Endothelial cell (in vitro differentiated cells): Measurements from ENCODE around the gene NAGS. TPM values are rescaled to one million over a fixed set of nuclear protein-coding genes. Genes with fewer than 3 reads are reported as not detected.

Source experiments
- DNase-seq: peaks from one replicate; pipeline ENCODE4 v3.0.0; 2021; ENCODE audit warnings: low spot score
- H3K27ac Mint-ChIP-seq: one replicate; pipeline ENCODE4 v1.8.0; 2021; ENCODE audit warnings: mixed read lengths, inconsistent platforms; ENCODE audit not compliant: unreplicated experiment
- H3K27me3 Mint-ChIP-seq: one replicate; pipeline ENCODE4 v1.8.0; 2021; ENCODE audit warnings: mild to moderate bottlenecking, moderate library complexity, mixed read lengths, inconsistent platforms; ENCODE audit not compliant: unreplicated experiment
- H3K36me3 Mint-ChIP-seq: one replicate; pipeline ENCODE4 v1.8.0; 2021; ENCODE audit warnings: mild to moderate bottlenecking, low read depth, mixed read lengths, inconsistent platforms; ENCODE audit not compliant: unreplicated experiment
- H3K4me1 Mint-ChIP-seq: one replicate; pipeline ENCODE4 v1.8.0; 2021; ENCODE audit warnings: mild to moderate bottlenecking, mixed read lengths, inconsistent platforms; ENCODE audit not compliant: unreplicated experiment
- H3K4me3 Mint-ChIP-seq: one replicate; pipeline ENCODE4 v1.8.0; 2021; ENCODE audit warnings: mild to moderate bottlenecking, mixed read lengths, inconsistent platforms; ENCODE audit not compliant: unreplicated experiment
- H3K9me3 Mint-ChIP-seq: one replicate; pipeline ENCODE4 v1.8.0; 2021; ENCODE audit warnings: mixed read lengths, inconsistent platforms; ENCODE audit not compliant: unreplicated experiment
- total RNA-seq: library from RNA; stranded (reverse); fragmentation: NEBNext Ultra II Directional; extraction: Animal tissue kit (Norgen Biotek cat#: 25700); gene quantifications from one replicate; pipeline ENCODE4 v1.2.1, GENCODE V29; 2021; ENCODE audit not compliant: unreplicated experiment
- TF ChIP-seq, protein P1 (sequence below): fragments of 200-600 bp; sonication (generic); IDR thresholded peaks from one replicate; pipeline ENCODE4 v1.5.0; 2021; ENCODE audit warnings: antibody characterized with exemption; ENCODE audit not compliant: unreplicated experiment

The NAGS gene
- total RNA-seq, 1 donor from 2014 or later, result 1.2 TPM

DNA sequence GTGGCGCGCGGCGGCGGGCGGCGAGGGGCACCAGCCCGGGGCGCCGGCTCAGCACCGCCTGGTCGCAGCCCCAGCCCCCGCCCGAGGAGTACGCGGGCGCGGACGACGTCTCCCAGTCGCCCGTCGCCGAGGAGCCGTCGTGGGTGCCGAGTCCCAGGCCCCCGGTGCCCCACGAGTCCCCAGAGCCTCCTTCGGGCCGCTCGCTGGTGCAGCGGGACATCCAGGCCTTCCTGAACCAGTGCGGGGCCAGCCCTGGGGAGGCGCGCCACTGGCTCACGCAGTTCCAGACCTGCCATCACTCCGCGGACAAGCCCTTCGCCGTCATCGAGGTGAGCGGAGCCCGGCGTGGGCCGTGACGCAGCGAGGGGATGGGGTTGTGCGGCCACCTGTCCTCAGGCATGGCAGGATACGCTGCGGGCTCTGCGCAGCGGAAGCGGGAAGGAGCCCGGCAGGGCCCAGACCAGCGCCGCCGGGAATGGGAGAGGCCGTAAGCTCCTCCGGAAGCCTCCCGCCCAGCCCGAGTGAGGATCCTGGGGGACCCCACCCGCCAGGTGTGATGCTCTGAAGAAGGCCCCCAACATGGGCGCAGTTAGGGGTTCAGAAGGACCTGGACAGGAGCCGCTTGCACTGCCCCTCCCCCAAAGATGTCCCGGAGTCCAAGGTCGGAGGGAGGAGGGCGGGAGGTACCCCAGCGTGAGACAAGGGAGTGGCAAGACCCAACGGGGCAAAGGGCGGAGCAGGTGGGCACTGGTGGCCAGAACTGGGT is 522 bp downstream of the NAGS start:
- H3K27me3 Mint-ChIP-seq, result peaks cover 17% of the 10 kb centered on the region
- TF ChIP-seq, protein P1, sequence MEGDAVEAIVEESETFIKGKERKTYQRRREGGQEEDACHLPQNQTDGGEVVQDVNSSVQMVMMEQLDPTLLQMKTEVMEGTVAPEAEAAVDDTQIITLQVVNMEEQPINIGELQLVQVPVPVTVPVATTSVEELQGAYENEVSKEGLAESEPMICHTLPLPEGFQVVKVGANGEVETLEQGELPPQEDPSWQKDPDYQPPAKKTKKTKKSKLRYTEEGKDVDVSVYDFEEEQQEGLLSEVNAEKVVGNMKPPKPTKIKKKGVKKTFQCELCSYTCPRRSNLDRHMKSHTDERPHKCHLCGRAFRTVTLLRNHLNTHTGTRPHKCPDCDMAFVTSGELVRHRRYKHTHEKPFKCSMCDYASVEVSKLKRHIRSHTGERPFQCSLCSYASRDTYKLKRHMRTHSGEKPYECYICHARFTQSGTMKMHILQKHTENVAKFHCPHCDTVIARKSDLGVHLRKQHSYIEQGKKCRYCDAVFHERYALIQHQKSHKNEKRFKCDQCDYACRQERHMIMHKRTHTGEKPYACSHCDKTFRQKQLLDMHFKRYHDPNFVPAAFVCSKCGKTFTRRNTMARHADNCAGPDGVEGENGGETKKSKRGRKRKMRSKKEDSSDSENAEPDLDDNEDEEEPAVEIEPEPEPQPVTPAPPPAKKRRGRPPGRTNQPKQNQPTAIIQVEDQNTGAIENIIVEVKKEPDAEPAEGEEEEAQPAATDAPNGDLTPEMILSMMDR, result no peak
- H3K4me3 Mint-ChIP-seq, result no peak overlapping the region
- H3K4me1 Mint-ChIP-seq, result peaks cover 16% of the 10 kb centered on the region
- peaks cover 3% of the 10 kb centered on the region for H3K36me3 Mint-ChIP-seq
- DNase-seq, result peak; percentile 37
- H3K9me3 Mint-ChIP-seq, result no peaks in the 10 kb centered on the region
- no peak overlapping the region for H3K27ac Mint-ChIP-seq

DNA sequence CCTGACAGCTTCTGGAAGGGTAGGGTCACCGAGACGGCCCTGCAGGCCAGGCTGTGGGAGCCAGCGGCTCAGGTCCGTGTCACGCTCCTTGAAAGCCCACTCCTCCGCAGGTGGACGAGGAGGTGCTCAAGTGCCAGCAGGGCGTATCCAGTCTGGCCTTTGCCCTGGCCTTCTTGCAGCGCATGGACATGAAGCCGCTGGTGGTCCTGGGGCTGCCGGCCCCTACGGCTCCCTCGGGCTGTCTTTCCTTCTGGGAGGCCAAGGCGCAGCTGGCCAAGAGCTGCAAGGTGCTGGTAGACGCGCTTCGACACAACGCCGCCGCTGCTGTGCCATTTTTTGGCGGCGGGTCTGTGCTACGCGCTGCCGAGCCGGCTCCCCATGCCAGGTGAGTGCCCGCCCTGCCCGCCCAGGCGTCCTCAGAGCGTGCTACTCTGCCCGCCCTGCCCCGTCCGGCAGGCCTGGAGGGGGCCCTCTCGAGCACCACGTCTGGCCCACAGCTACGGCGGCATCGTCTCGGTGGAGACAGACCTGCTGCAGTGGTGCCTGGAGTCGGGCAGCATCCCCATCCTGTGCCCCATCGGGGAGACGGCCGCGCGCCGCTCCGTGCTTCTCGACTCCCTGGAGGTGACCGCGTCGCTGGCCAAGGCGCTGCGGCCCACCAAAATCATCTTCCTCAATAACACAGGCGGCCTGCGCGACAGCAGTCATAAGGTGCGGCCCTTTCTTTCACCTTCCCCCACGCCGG is 1.3 kb downstream of the NAGS start:
- peaks cover 18% of the 10 kb centered on the region for H3K27me3 Mint-ChIP-seq
- no peak overlapping the region for H3K27ac Mint-ChIP-seq
- TF ChIP-seq, protein P1, result no peak
- peak overlapping the region; percentile 88 for H3K4me3 Mint-ChIP-seq
- H3K4me1 Mint-ChIP-seq, result peaks cover 16% of the 10 kb centered on the region
- H3K36me3 Mint-ChIP-seq, result peaks cover 3% of the 10 kb centered on the region
- DNase-seq, result peak; percentile 65
- H3K9me3 Mint-ChIP-seq, result no peaks in the 10 kb centered on the region

DNA sequence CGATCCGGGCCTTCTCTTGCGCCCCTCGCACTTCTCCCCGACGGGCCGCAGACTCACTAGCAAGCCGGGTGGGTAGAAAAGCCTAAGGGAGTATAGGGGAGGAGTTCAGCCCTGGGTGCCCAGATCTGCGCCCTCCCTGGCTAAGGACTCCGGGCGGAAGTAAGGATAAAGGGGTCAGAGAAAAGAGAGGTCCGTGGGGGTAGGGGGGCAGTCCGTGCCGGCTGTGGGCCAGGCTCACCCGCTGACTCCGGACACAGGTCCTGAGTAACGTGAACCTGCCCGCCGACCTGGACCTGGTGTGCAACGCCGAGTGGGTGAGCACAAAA is 1.8 kb downstream of the NAGS start:
- H3K4me3 Mint-ChIP-seq, result peak overlapping the region; percentile 88
- H3K36me3 Mint-ChIP-seq, result peaks cover 3% of the 10 kb centered on the region
- no peaks in the 10 kb centered on the region for H3K9me3 Mint-ChIP-seq
- H3K27ac Mint-ChIP-seq, result no peak overlapping the region
- H3K4me1 Mint-ChIP-seq, result peaks cover 16% of the 10 kb centered on the region
- DNase-seq, result no peak
- TF ChIP-seq, protein P1, result no peak
- peaks cover 18% of the 10 kb centered on the region for H3K27me3 Mint-ChIP-seq

DNA sequence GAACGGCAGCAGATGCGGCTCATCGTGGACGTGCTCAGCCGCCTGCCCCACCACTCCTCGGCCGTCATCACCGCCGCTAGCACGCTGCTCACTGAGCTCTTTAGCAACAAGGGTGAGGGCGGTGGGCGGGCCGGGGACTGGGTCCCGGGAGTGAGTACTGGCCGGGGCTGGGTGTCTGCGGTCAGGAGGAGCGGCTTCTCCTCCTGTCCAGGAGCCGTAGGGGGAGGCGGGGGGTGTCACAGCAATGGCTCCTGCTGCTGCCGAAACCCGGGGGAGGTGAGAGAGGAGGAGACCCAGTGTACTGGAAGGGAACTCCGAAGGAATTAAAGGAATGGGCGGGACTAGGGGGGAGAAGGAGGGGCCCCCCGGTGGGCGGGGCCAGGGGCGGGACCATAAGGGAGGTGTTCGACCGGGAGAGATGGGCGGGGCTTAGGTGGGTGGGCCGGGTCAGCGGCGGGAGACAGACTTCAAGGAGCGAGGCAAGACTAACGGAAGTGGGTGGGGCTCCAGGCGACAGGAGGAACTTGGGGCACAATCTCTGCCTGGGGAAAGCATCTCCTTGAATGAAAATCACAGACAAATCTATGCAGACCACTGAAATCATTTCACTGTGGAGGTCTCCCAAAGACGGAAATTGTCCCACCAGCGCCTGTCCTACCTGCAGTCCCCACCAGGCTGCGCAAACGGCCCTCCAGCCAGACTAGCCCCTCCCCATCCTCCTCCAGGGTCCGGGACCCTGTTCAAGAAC is 2.4 kb downstream of the NAGS start:
- Mint-ChIP-seq H3K9me3 (no peaks in the 10 kb centered on the region), H3K4me3 (peak overlapping the region; percentile 88), H3K36me3 (peaks cover 5% of the 10 kb centered on the region), H3K27ac (no peak overlapping the region), H3K4me1 (peaks cover 16% of the 10 kb centered on the region), H3K27me3 (peaks cover 18% of the 10 kb centered on the region)
- peak; percentile 97 for DNase-seq
- TF ChIP-seq, protein P1, result peak; percentile 88
